ENCODE results near the gene FAT1.

Gene FAT1

DNA sequence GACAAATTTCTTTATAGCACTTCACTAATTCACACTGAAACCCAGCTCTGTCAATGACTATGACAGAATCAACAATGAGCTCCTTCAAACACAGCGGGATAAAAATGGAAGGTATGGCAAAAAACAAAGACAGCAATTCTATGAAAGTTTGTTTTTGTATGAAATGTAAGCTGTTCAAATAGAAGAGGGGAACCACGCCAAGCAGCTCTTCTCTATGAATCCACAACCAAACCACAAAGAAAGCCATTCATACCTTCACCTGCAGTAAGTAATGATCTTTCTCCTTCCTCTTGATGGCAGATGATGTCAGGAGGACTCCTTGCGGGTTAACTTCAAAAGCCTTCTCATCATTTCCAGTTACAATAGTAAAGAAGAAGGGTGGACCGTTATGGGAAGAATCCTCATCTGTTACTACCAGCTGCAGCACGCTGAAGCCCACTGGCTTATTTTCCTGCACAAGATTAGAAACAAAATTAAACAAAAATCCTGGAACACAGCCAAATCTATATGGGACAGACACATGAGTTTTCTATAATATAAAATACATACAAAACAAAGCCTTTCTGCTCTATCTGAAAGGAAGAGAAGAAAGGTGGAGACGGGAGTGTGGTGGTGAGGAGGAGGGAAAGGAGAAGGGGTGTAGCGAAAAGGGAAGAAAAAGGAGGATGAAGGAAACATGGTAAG is 119.4 kb downstream of the FAT1 start:
- no peak for DNase-seq

DNA sequence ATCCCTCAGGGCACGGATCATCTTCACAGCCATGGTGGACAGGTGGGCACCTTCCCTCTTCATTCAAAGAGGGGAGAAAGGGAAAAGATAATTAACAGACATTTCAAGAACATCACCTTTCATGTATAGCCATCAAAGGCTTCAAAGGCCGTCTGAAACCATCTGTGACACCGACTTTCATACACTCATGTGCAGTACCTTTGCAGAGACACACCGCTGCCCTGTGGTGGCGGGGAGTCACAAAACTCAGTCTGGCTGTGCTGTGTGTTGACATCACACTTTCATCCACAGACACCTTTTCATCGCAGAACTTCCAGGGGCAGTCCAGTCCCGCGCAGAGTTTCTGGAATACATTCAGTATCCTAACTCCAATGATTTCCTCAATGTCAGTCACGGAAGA is 120.7 kb downstream of the FAT1 start:
- DNase-seq = no peak

GRCh38 chr4:186599483-186599882 is 124.2 kb downstream of the FAT1 start:
- no peak for DNase-seq

- no peak for DNase-seq
These were observed 125.0 kb downstream of the FAT1 start for GRCh38 chr4:186598686-186599085.

- DNase-seq = no peak
These were observed 126.7 kb downstream of the FAT1 start for GRCh38 chr4:186596850-186597390.

GRCh38 chr4:186596346-186596745 is 127.3 kb downstream of the FAT1 start:
- DNase-seq = no peak

- no peak for DNase-seq
These were observed 130.1 kb downstream of the FAT1 start for GRCh38 chr4:186593587-186593973.

DNA sequence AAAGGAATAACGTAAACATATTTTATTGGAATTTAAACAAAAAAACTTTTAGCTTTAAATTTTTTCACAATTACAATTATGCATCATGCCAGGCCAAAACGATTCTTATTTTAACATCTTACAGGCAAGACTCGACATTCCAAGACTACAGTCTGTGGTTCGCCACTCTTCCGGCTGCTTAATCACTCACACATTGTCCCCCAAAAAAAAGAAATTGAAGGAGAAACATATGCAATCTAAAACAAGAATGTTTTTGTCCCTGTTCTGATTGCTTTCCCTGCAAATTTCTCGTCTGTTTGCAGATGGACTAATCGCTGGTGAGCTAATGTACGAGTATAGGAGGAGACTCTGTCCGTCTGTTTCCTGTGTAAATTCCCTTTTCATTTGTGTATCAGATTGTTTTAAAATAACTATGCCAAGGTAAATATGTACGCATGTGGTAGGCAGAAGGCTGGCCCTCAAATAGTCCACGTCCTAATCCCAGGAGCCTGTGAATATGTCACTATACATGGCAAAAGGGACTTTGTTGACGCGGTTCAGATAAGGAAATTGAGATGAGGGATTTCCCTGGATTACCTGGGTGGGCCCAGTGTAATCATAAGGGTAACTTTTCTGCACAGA is 130.6 kb downstream of the FAT1 start:
- no peak for DNase-seq

- DNase-seq = no peak
These were observed 131.2 kb downstream of the FAT1 start for GRCh38 chr4:186592445-186592844.

DNA sequence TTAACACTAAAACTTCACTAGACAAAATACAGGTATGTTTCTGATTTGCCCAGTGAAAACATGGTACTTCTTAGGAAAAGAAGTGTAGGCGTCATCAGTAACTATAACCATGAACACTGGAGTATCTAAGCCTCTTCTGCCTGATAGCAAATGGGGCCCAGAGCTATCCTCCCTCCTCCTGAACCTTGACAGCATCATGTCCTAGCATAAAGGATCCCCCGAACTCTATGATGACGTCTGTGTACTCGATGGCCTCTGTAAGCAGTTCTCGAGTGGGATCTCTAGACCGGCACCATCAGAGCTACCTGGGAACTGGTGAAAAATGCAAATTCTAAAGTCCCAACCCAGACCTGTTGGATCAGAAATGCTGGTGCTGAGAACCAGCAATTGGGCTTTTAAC is 132.0 kb downstream of the FAT1 start:
- no peak for DNase-seq

DNA sequence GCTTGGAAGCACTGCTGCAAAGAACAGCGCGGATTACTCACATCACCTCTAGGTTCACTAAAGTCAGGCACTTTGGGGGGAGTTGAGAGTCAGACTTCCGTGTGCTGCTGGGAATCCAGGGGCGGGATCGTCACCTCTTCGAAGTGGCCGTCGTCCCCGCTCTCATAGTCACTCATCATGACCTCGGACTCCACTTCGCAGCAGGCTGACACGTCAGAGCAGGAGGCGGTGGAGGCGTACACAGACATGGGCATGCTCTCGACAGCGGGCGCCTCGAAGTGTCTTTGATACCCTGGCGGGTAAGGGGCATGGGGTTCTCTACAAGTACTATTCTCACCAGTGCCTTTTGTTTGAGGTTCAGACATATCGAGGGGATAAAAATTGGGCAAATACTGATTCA is 135.2 kb downstream of the FAT1 start:
- no peak for DNase-seq

- peak; percentile 2 for DNase-seq
These were observed 136.1 kb downstream of the FAT1 start for GRCh38 chr4:186587416-186588018.

GRCh38 chr4:186586205-186586604 is 137.5 kb downstream of the FAT1 start:
- DNase-seq = no peak

DNA sequence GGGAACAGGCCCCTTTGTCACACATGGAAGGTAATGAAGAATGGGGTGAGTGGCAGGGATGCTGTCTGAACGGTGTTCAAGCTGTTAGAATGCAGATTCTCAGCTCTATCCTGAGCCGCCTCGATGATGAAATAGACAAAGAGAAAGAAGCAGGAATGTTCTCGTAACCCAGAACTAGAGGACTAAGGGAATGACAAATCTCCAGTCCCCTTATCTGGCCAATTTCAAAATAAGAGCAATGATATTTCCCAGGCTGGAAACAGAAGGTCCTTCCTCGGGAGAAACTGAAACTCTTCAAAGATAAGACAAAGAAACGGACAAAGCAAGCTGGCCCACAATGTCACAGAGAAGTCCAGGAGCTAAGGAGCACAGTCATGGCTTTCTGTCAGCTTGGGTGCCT is 138.7 kb downstream of the FAT1 start:
- no peak for DNase-seq

DNA sequence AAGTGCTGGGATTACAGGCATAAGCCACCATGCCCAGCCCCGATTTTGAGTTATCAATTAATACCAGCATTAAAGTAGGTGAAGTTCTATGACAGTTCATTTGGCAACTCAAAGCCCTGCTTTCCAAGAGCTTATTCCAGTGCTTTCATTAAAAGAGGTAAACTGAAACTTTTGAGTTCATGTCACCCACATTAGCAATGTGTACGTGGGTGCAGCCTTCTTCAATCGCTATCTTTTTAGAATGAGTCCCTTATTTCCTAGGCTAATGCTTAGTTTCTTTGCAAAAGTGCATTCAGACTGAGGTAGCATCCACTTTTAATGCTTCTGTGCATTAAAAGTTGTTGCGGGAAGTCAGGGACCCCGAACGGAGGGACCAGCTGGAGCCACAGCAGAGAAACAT is 142.2 kb downstream of the FAT1 start:
- no peak for DNase-seq

- no peak for DNase-seq
These were observed 143.0 kb downstream of the FAT1 start for GRCh38 chr4:186580669-186581068.

DNA sequence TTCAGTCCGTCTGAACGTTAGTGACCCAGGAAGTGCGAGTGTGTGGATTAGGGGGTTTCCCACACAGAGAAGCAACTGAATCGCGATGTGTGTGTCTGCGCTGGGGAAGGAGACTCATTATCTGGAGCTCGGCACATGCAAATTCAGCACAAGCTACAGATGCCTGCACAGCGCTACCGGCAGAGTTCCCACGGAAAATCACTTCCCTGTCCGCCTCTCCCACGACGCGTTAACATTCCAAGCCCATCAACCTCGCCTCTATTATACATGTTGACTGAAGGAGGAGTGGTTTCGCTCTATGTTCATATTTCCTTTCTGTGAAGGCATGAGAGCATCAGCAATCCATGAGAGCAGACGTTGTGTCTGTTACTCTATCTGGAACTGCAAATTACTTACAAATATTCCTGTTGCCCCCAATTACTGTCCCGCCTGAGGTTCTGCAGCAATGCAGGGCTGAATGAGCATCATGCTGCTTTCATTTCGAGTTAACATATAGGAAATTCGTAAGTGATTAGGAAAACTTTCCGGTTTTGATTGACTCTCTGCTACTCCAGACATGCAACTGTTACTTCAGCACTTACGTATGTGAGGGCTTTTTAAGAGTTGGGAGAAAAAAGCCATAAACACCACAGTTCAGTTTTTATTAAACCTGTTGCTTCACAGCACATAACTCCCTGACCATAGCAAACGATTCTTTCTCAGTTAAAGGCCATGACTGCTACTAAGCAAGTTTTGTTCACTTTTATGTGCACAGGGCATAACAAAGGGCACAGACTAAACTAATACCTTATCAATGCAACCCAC is 153.3 kb downstream of the FAT1 start:
- DNase-seq = no peak

- DNase-seq = no peak
These were observed 154.0 kb downstream of the FAT1 start for GRCh38 chr4:186569533-186570192.

- no peak for DNase-seq
These were observed 157.6 kb downstream of the FAT1 start for GRCh38 chr4:186566068-186566467.

GRCh38 chr4:186563761-186564160 is 159.9 kb downstream of the FAT1 start:
- DNase-seq = no peak

GRCh38 chr4:186561748-186562147 is 161.9 kb downstream of the FAT1 start:
- no peak for DNase-seq

GRCh38 chr4:186560647-186561046 is 163.0 kb downstream of the FAT1 start:
- no peak for DNase-seq

GRCh38 chr4:186557486-186557885 is 166.2 kb downstream of the FAT1 start:
- no peak for DNase-seq

Data from NK-92 treated with Interleukin-12 subunit alpha and Interleukin-12 subunit beta, amount 100 ng/mL, for 24 hours (cell line).